Smooth muscle cell (in vitro differentiated cells): ENCODE measurements around the gene ARFGEF3. TPM values are rescaled to one million over a fixed set of nuclear protein-coding genes. Genes with fewer than 3 reads are reported as not detected.

ENCODE experiments used
- DNase-seq: peaks from one replicate; lab custom pipeline; 2025; ENCODE audit not compliant: unreplicated experiment; lab: John Stamatoyannopoulos, UW
- H2AFZ ChIP-seq: fragments of 200-600 bp; sonication (generic); 2 replicates; pipeline ENCODE4 v1.6.0; 2016; ENCODE audit warnings: antibody characterized with exemption, low read depth, mild to moderate bottlenecking
- H3F3A ChIP-seq: fragments of 200-600 bp; sonication (generic); 2 replicates; pipeline ENCODE4 v1.6.0; 2017; ENCODE audit warnings: antibody characterized with exemption, low read depth
- H3K27ac ChIP-seq: fragments of 200-600 bp; sonication (generic); 2 replicates; pipeline ENCODE4 v1.5.1; 2016; ENCODE audit warnings: low read depth, mild to moderate bottlenecking
- H3K27me3 ChIP-seq: fragments of 200-600 bp; sonication (generic); 2 replicates; pipeline ENCODE4 v1.6.1; 2016; ENCODE audit warnings: low read depth, mild to moderate bottlenecking
- H3K36me3 ChIP-seq: fragments of 200-600 bp; sonication (generic); 2 replicates; pipeline ENCODE4 v1.5.1; 2016; ENCODE audit warnings: low read depth
- H3K4me1 ChIP-seq: fragments of 200-600 bp; sonication (generic); 2 replicates; pipeline ENCODE4 v1.5.1; 2016; ENCODE audit warnings: low read depth
- H3K4me2 ChIP-seq: fragments of 200-600 bp; sonication (generic); 2 replicates; pipeline ENCODE4 v1.6.0; 2016; ENCODE audit warnings: mild to moderate bottlenecking
- H3K4me3 ChIP-seq: fragments of 200-600 bp; sonication (generic); 2 replicates; pipeline ENCODE4 v1.5.1; 2016; ENCODE audit warnings: mild to moderate bottlenecking
- H3K79me2 ChIP-seq: fragments of 200-600 bp; sonication (generic); 2 replicates; pipeline ENCODE4 v1.6.0; 2016; ENCODE audit warnings: low read depth, mild to moderate bottlenecking
- H3K9ac ChIP-seq: fragments of 200-600 bp; sonication (generic); 2 replicates; pipeline ENCODE4 v1.6.0; 2016; ENCODE audit warnings: low read depth
- H3K9me3 ChIP-seq: fragments of 200-600 bp; sonication (generic); replicated peaks from 2 replicates; pipeline ENCODE4 v1.5.1; 2016; ENCODE audit warnings: low read depth
- H4K20me1 ChIP-seq: fragments of 200-600 bp; sonication (generic); 2 replicates; pipeline ENCODE4 v1.6.0; 2016; ENCODE audit warnings: low read depth
- CTCF ChIP-seq: fragments of 200-600 bp; sonication (generic); IDR thresholded peaks from 2 replicates; pipeline ENCODE4 v1.5.1; 2017; ENCODE audit warnings: borderline replicate concordance, mild to moderate bottlenecking, antibody characterized with exemption; ENCODE audit not compliant: insufficient read depth, poor library complexity, severe bottlenecking
- WGBS: methylation state at CpG from one replicate; pipeline ENCODE4 v1.1.7; 2016; ENCODE audit warnings: low lambda C conversion rate; 5-methylcytosine and 5-hydroxymethylcytosine counted together
- polyA plus RNA-seq: library from polyadenylated mRNA; unstranded; fragments of >200 nt; fragmentation: Nextera tagmentation; extraction: Ambion mirVana; gene quantifications from 2 replicates; pipeline ENCODE4 v1.2.1, GENCODE V29; 2016
- total RNA-seq: library from RNA; depleted of rRNA; stranded (reverse); fragments of >200 nt; gene quantifications from 2 replicates; pipeline ENCODE4 v1.2.3, GENCODE V29; 2014

Gene ARFGEF3
- total and polyA plus RNA-seq, 2 experiments from 2014 or later = 0.06 to 2.2 TPM

DNA sequence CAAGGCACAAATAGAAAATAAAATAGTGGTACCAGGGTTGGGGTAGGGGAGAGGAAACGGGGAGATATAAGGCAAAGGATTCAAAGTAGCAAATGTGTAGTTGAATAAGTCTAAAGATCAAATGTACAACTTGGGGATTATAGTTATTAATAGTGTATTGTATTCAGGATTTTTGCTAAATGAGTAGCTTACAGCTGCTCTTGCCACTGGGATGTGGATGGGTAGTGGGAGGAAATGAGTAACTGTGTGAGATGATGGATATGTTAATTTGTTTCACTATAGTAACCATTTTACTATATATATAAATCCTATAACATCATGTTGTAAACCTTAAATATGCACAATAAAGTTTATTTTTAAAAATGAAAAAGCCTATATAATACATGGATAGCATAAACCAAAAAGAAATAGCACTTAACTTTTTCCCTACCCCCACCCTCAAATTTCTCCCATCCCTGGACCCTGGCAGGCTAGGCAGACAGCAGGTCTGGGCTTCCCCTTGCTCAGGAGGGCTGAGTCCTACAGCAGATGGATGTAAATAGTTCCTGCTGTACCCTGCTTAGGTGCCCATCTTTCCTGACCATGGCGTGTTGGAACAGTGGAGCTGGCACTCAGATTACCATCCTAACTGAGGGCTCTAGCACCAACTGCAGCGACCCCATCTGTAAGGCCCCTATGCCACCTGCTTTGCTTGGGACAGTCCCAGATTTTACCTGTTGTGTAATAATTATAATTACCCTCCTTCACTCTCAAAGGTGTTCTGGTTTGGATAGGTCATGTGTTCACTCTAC lies 85.1 kb downstream of the ARFGEF3 start:
- no peaks in the 10 kb centered on the region for H3K36me3 ChIP-seq
- no peaks in the 10 kb centered on the region for H3K9me3 ChIP-seq
- H3K4me3 ChIP-seq = no peak overlapping the region
- no peak overlapping the region for H3K9ac ChIP-seq
- H3K4me2 ChIP-seq = no peak overlapping the region
- 96% methylated on average over 3 of the region's 3 CpGs for WGBS
- H3K27me3 ChIP-seq = no peaks in the 10 kb centered on the region
- no peak for TF ChIP-seq CTCF
- H3K79me2 ChIP-seq = no peaks in the 10 kb centered on the region
- no peaks in the 10 kb centered on the region for H3F3A ChIP-seq
- DNase-seq = no peak
- no peak overlapping the region for H2AFZ ChIP-seq
- no peaks in the 10 kb centered on the region for H3K4me1 ChIP-seq
- H4K20me1 ChIP-seq = no peaks in the 10 kb centered on the region
- H3K27ac ChIP-seq = no peak overlapping the region

DNA sequence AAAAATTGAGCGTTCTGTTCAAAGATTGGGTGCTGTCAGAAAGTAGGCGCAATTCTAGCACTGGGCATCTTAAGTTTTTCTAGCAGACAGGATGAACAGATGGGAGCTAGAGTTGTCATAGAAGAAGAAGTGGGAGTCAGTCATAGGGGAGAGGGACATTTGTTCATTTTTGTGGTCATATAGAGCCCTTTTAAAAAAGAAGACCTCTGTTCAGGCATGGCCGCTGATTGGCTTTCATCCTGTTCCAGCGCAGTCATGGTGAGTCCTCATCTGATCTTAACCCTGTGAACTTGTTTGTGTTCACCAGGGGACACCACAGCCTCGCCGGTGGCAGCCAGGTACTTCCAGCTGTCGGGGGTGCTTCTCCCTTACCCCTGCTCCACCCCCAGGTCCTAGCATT lies 86.3 kb downstream of the ARFGEF3 start:
- no peak overlapping the region for H2AFZ ChIP-seq
- WGBS = 92% methylated on average over 7 of the region's 7 CpGs
- H3K9me3 ChIP-seq = no peaks in the 10 kb centered on the region
- no peak overlapping the region for H3K4me3 ChIP-seq
- H3K9ac ChIP-seq = no peak overlapping the region
- no peaks in the 10 kb centered on the region for H3K36me3 ChIP-seq
- H3K27me3 ChIP-seq = no peaks in the 10 kb centered on the region
- no peaks in the 10 kb centered on the region for H3F3A ChIP-seq
- H3K27ac ChIP-seq = no peak overlapping the region
- DNase-seq = no peak
- H3K4me1 ChIP-seq = no peaks in the 10 kb centered on the region
- TF ChIP-seq CTCF = no peak
- H3K4me2 ChIP-seq = no peak overlapping the region
- no peaks in the 10 kb centered on the region for H4K20me1 ChIP-seq
- H3K79me2 ChIP-seq = no peaks in the 10 kb centered on the region

GRCh38 chr6:138248878-138249277 lies 87.1 kb downstream of the ARFGEF3 start:
- WGBS = 78% methylated on average over 1 of the region's 1 CpG
- no peak overlapping the region for H3K9ac ChIP-seq

More at GRCh38 chr6:138248878-138249277, 87.1 kb downstream of the ARFGEF3 start:
- Histone ChIP-seq H3K79me2 (no peaks in the 10 kb centered on the region), H3K9me3 (no peaks in the 10 kb centered on the region), H3F3A (no peaks in the 10 kb centered on the region), H4K20me1 (no peaks in the 10 kb centered on the region), H3K4me3 (no peak overlapping the region), H3K27me3 (no peaks in the 10 kb centered on the region), H3K4me1 (no peaks in the 10 kb centered on the region), H3K36me3 (no peaks in the 10 kb centered on the region), H3K4me2 (no peak overlapping the region), H2AFZ (no peak overlapping the region), H3K27ac (no peak overlapping the region)
- TF ChIP-seq CTCF = no peak
- no peak for DNase-seq
